CD4-positive, alpha-beta T cell treated with Interleukin-4 for 4 hours (primary cell): Measurements from ENCODE around the gene NAPSA.
"Not testable (repeated sequence)": the region's sequence is repeated elsewhere in the genome, so short reads cannot be mapped to it uniquely, and the experiment has no call there.

ENCODE experiments used
- DNase-seq: peaks from one replicate; pipeline ENCODE4 v3.0.0-alpha.2; 2020

NAPSA gene

GRCh38 chr19:50329926-50330294 is 35.5 kb downstream of the NAPSA start:
- DNase-seq = not testable (repeated sequence)

GRCh38 chr19:50329146-50329925 is 36.1 kb downstream of the NAPSA start, which contains the start of gene KCNC3:
TSS of gene KCNC3 (minus strand) at chr19:50329377. CDS start at chr19:50329082, 295 bp downstream.
- peak; percentile 93 for DNase-seq

- DNase-seq = no peak
These were observed 36.6 kb downstream of the NAPSA start for GRCh38 chr19:50328873-50329145.

GRCh38 chr19:50328224-50328872 is 37.1 kb downstream of the NAPSA start:
- DNase-seq = no peak

GRCh38 chr19:50327461-50328223 is 37.8 kb downstream of the NAPSA start:
- DNase-seq = no peak

- DNase-seq = no peak
These were observed 38.4 kb downstream of the NAPSA start for GRCh38 chr19:50327013-50327412.

- no peak for DNase-seq
These were observed 39.3 kb downstream of the NAPSA start for GRCh38 chr19:50326101-50326664.

- peak; percentile 42 for DNase-seq
These were observed 39.9 kb downstream of the NAPSA start for GRCh38 chr19:50325310-50326100.

GRCh38 chr19:50324331-50324730 is 41.1 kb downstream of the NAPSA start:
- no peak for DNase-seq

GRCh38 chr19:50323782-50324133 is 41.7 kb downstream of the NAPSA start:
- no peak for DNase-seq

GRCh38 chr19:50322931-50323781 is 42.3 kb downstream of the NAPSA start:
- DNase-seq = no peak

GRCh38 chr19:50322234-50322633 is 43.2 kb downstream of the NAPSA start:
- no peak for DNase-seq

GRCh38 chr19:50321831-50322230 is 43.6 kb downstream of the NAPSA start:
- DNase-seq = no peak

- DNase-seq = no peak
These were observed 44.8 kb downstream of the NAPSA start for GRCh38 chr19:50320596-50320995.

GRCh38 chr19:50320051-50320450 is 45.4 kb downstream of the NAPSA start:
- DNase-seq = no peak

- no peak for DNase-seq
These were observed 46.3 kb downstream of the NAPSA start for GRCh38 chr19:50319156-50319555.

- DNase-seq = no peak
These were observed 47.0 kb downstream of the NAPSA start for GRCh38 chr19:50318438-50318837.

- DNase-seq = no peak
These were observed 48.3 kb downstream of the NAPSA start for GRCh38 chr19:50317115-50317514.

GRCh38 chr19:50315773-50316448 is 49.5 kb downstream of the NAPSA start:
- DNase-seq = no peak

- DNase-seq = no peak
These were observed 50.4 kb downstream of the NAPSA start for GRCh38 chr19:50314724-50315708.
